SK-N-DZ (cell line): Measurements from ENCODE around the gene UBE2J1.
"Not testable (repeated sequence)": the region's sequence is repeated elsewhere in the genome, so short reads cannot be mapped to it uniquely, and the experiment has no call there.

Experiments used
- DNase-seq: peaks from one replicate; pipeline ENCODE4 v3.0.0-alpha.2; 2015; ENCODE audit warnings: low spot score

UBE2J1 gene

GRCh38 chr6:89320012-89320559 lies 32.4 kb downstream of the UBE2J1 start:
- DNase-seq, result no peak

- DNase-seq, result no peak
Measured at GRCh38 chr6:89317067-89317466, 35.5 kb downstream of the UBE2J1 start.

GRCh38 chr6:89315249-89315885 lies 37.2 kb downstream of the UBE2J1 start, which contains the start of gene GABRR2:
Gene GABRR2, minus strand, starts transcription at chr6:89315299. Its CDS starts 134 bp downstream, at chr6:89315165.
- no peak for DNase-seq

- DNase-seq, result no peak
Measured at GRCh38 chr6:89314692-89315091, 37.8 kb downstream of the UBE2J1 start.

- no peak for DNase-seq
Measured at GRCh38 chr6:89313006-89313405, 39.5 kb downstream of the UBE2J1 start.

- peak; percentile 71 for DNase-seq
Measured at GRCh38 chr6:89311853-89312531, 40.5 kb downstream of the UBE2J1 start.

- DNase-seq, result no peak
Measured at GRCh38 chr6:89311530-89311852, 41.0 kb downstream of the UBE2J1 start.

GRCh38 chr6:89310929-89311328 lies 41.6 kb downstream of the UBE2J1 start:
- no peak for DNase-seq

GRCh38 chr6:89308525-89309395 lies 43.8 kb downstream of the UBE2J1 start:
- no peak for DNase-seq

GRCh38 chr6:89304517-89304916 lies 48.0 kb downstream of the UBE2J1 start:
- DNase-seq, result not testable (repeated sequence)

GRCh38 chr6:89302936-89303335 lies 49.6 kb downstream of the UBE2J1 start:
- no peak for DNase-seq

- DNase-seq, result no peak
Measured at GRCh38 chr6:89302195-89302770, 50.2 kb downstream of the UBE2J1 start.

- no peak for DNase-seq
Measured at GRCh38 chr6:89301586-89302194, 50.8 kb downstream of the UBE2J1 start.

- no peak for DNase-seq
Measured at GRCh38 chr6:89299466-89299850, 53.1 kb downstream of the UBE2J1 start.

- DNase-seq, result no peak
Measured at GRCh38 chr6:89298680-89299465, 53.6 kb downstream of the UBE2J1 start.

- DNase-seq, result peak; percentile 41
Measured at GRCh38 chr6:89297695-89298351, 54.7 kb downstream of the UBE2J1 start.

- DNase-seq, result no peak
Measured at GRCh38 chr6:89295981-89296380, 56.5 kb downstream of the UBE2J1 start.

GRCh38 chr6:89295116-89295515 lies 57.4 kb downstream of the UBE2J1 start:
- DNase-seq, result not testable (repeated sequence)

GRCh38 chr6:89291256-89291819 lies 61.2 kb downstream of the UBE2J1 start:
- DNase-seq, result no peak
